HG03135 (cell line): ENCODE data around the gene KCNMA1.
"Not testable (repeated sequence)": the region's sequence is repeated elsewhere in the genome, so short reads cannot be mapped to it uniquely, and the experiment has no call there.

Source experiments
- ATAC-seq: cut with Tn5 transposase; IDR thresholded peaks from one replicate; pipeline ENCODE4 v1.9.1; 2021; ENCODE audit warnings: mild to moderate bottlenecking, moderate library complexity; ENCODE audit not compliant: unreplicated experiment

The KCNMA1 gene

GRCh38 chr10:77587416-77587790 lies 50.2 kb downstream of the KCNMA1 start:
- no peak for ATAC-seq

- ATAC-seq = no peak
These were observed 50.7 kb downstream of the KCNMA1 start for GRCh38 chr10:77586719-77587415.

DNA sequence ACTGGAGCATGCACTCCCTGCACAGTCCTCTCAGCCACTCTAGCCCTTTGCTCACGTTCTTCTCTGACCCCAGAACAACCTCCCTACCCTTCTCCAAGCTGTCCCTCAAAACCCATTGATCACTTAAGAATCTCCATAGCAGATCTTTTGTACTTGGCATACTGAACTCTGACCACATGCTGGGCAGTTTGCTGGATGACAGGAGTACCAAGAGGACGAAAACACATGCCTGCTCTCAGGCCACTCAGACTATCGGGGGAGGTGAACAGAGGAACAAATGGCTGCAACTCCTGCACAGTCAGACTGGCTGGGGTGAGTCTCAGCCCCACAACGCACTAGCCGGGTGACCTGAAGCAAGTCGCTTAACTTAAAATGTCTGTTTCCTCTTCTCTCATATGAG lies 52.7 kb downstream of the KCNMA1 start:
- no peak for ATAC-seq

DNA sequence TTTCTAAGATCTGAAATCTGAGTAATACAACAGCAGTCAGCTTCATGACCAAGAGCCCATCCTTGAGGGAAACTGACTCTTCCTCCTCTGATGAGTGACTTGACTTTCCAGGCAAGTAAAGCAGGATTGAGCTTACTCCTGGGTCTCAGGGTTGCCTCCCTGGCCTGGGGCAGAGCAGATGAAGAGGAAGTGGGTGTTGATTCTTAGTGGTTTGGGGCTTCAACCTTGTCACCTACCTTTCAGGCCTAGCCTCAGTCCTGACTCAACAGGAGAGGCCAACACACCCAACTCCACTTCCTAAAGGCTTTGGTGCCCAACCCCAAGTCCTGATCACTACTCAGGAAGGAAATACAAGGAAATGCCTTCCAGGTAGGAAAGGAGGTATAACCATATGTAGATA lies 54.1 kb downstream of the KCNMA1 start:
- no peak for ATAC-seq

DNA sequence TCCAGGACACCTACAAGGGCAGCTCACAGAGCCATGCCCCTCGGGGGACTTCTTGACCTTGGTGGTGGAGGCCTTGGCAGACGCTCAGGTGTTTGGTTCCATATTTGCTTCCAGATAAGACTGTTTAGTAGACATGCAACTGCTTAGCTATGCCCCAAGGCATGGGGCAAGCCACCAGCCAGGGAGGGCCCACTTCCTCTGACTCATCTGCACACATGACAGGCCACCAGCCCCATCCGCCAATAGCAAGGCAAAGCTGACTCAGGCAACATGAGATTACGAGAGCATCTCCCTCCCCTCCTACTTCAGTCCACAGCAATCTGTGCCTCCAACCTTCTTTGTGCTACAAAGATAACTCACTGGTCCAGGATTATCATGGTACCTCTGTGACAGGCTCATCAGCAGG lies 54.9 kb downstream of the KCNMA1 start:
- no peak for ATAC-seq

DNA sequence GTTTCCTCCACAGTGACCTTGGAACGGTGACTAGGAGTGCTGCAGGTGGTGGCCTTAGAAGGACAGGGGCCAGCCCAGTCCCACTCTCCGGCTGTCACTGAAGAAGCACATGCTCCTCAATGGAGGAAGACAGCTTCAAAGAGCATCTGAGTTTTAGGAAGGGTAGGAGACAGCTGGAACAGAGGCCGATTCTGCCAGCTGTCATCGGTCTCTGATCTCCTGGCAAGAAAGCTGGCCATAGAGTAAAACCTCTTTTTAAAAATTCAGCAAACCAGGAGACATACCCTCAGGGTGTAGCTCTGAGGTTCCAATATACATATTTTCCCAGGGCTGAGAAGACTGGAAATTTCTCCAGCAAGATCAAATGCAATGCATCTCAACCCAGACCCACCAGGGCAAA lies 55.9 kb downstream of the KCNMA1 start:
- no peak for ATAC-seq

GRCh38 chr10:77580482-77580881 lies 57.1 kb downstream of the KCNMA1 start:
- ATAC-seq = no peak

- no peak for ATAC-seq
These were observed 58.9 kb downstream of the KCNMA1 start for GRCh38 chr10:77578583-77579227.

DNA sequence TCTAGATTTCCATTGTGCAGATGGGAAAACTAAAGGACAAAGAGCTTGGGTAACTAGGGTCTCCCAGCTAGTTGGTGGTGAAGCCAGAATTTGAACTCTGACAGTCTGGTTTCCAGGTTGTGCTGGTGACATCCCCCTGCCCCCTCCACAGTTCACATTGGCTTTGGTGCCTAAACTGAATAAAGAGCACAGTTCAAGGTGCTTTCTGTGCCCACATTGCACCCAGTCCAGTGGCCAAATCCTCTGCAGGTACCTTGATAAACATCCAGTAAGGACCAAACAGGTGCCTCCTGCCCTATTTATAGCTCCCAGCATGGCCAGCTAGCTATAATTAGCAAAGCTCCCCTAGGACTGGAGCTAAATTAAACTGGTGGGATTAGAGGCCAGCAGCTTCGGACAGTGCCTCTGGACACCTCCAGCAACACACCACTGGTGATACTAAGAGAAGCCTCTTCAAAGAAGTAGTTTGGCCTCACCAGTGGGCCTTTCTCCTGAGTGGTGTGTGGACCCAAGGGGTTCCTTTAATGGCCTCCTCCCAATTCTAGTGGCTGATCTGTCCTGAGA lies 59.9 kb downstream of the KCNMA1 start:
- ATAC-seq = no peak

- no peak for ATAC-seq
These were observed 61.1 kb downstream of the KCNMA1 start for GRCh38 chr10:77576444-77577032.

DNA sequence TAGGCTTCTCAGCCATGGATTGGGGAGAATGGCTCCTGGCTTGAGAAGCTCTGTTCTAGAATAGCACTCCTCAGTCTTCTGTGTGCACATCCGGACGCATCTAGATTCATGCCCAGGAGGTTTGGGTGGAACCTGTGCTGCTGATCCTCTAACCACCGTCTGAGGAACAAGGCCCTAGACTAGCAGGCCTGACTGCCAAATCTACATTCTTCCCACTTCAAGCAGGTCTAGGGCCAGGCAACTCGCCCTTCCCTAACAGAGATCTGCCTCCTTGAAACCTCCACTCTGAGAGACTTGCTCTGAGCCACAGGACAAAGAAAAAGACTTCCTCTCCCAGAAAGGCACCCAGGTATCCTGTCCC lies 61.6 kb downstream of the KCNMA1 start:
- ATAC-seq = no peak

GRCh38 chr10:77575271-77576006 lies 62.2 kb downstream of the KCNMA1 start:
- ATAC-seq = no peak

DNA sequence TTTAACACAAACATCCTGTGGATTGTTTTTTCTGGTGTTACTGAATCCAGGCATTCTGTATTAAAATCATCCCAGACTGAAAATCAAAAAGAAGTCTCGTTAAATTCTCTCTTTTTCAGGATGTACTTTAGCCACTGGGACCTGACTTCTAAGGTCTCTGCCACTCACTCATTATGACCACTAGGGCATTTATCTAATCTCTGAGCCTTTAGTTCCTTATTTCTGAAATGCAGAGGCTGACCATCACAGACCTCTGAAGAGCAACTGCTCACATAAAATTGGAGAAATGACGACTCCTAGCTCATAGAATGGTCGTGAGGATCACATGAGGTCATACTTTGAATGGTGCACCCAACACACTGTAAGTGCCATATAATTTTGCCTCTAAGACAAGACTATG lies 63.2 kb downstream of the KCNMA1 start:
- ATAC-seq = no peak

DNA sequence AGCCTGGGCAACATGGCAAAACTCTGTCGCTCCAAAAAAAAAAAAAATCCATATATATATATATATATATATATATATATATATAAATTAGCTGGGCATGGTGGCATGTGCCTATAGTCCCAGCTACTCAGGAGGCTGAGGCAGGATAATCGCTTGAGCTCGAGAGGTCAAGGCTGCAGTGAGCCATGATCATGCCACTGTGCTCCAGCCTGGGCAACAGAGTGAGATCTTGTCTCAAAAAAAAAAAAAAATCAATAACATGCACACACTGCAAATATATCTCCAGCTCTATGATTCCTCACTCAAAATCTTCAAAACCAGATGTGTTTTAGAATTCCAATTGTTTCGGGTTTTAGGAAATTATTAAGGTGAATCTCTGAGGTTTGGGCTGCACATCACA lies 65.1 kb downstream of the KCNMA1 start:
- ATAC-seq = not testable (repeated sequence)

DNA sequence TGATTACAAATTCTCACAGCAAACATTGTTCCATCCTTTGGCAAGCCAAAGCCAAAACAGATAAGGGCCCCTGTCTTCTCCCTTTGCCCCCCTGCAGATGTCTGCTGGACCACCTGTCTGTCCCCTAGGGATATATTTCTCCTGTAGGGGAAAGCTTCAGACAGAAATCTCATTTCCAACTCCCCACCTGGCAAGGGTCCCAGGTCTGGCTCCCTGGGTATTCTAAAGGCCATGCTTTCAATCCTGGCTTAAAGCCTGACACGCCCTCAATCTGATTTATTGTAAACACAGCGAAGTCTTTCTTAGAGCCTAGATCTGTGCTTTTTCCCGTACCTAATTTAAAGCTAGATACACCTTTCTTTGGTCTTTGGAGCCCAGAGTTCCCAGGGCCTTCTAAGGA lies 66.1 kb downstream of the KCNMA1 start:
- ATAC-seq = no peak

DNA sequence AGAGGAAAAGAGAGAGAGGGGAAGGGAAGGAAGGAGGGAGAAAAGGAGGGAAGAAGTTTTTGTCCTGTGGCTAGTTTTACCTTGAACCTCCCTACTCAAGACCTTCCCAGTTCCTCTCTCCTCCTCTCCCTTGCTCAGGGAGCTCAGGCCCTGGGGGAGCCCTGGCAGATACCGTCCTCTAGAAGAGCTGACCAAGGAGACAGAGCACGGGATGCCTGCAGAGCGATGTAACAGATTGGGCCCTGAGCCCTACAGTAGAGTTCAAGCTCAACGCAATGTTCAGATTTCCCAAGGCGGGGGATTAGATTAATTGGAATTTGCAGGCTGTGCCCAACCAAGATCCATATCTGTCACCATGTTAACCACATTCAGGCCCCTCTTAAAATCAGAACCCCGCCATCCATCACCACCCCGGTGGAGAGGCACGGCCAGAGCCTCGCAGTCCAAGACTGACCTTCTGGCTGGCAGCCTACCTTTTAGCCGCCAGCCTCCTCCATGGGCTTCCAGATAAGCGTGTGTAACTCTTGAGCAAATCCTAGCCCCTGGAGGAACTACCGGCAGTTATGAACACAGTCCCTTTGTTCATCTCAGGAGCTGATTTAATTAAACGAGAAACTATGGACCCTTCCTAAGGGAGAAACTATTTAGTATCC lies 70.6 kb downstream of the KCNMA1 start:
- no peak for ATAC-seq

DNA sequence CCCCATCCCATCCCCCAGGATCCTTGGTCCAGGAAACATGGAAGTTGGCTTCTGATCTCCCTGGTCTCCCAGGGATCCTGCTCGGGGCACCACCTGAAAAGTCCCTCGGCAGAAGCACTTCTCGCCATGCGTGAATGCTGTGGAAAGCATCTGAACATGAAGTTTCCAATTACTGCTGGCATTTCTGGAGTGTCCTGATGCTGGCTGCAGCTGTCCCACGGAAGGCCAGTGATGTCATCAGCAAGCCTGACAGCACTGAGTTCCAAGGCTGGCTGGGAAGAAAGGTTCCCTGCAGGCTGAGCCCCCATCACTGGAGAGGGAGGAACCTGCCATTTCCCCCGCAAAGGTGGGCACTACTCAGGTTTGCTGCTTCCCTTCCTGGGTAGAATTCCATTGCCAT lies 71.4 kb downstream of the KCNMA1 start:
- ATAC-seq = no peak

DNA sequence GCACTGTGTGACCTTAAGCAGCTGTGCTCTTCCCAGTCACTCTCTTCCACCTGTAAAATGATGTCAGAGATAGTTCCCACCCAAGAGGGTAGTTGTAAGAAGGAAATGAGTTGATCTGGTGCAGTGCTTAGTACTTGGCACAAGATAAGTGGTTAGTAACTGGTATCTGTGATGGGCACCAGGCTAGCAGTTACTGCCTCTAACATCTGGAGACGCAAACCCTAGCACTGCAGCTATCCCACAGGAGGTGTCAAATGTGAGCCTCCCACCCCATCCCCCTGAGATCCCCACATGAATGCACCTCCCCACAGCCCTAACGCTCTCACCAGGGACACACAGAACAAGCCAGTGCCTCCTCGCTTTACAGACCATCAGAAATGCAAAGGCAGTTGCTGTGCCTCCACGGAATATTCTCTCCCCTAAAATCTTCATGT lies 72.0 kb downstream of the KCNMA1 start:
- no peak for ATAC-seq

DNA sequence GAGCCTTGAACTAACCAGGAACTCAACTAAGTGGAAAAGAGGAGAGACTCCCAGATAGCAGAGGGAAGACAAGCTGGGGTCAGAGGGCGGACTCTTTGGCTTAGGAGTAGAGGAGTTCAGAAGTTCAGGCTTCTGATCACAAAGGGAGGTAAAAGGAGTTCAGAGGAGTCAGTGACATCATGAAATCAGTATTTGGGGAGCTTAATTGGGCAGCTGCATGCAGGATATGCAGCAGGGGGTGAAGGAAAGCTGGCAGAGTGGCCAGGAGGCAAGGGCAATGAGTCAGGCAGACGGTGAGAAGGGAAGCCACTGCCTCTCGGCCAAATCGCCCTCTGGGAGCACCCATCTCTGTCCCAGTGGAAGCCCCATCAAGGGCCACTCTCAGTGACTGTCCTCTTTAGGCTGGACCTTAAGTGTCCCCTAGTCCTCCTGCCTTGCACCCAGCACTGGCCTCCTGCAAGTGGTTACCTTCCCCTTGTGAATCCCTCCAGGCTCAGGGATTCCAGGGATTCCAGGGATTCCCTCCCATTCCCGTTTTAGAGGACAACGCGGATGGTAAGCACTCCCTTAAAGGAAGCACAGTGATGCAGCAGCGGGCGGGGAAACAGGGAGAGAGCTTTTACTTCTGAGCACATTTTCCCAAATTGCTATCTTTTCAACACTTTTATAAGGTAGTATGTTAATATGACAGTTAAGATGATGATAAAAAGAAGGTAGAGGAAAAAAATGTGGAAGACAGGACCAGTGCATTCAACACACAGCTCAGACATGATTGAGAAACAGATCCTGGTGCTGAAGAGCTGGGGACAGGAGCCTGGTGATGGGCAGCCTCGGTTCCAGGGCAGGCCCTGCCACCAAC lies 72.6 kb downstream of the KCNMA1 start:
- no peak for ATAC-seq

- ATAC-seq = no peak
These were observed 73.9 kb downstream of the KCNMA1 start for GRCh38 chr10:77563638-77564270.
